Panc1 (cell line): ENCODE results near the gene FAM83G. TPM values are rescaled to one million over a fixed set of nuclear protein-coding genes. Genes with fewer than 3 reads are reported as not detected.

Experiments used
- ATAC-seq: fragments of 200-7000 bp; cut with Tn5 transposase; 2 replicates; pipeline ENCODE4 v1.9.1; 2020; ENCODE audit warnings: mild to moderate bottlenecking, moderate library complexity
- BruUV-seq: library from RNA; stranded (reverse); fragments of 400-500 nt; replicated peaks from 2 replicates; lab custom pipeline; 2021; lab: Mats Ljungman, UMichigan
- CTCF ChIA-PET: fragments of 300-600 bp; sonication (Branson Sonifier 250); formaldehyde crosslinking; loops from one replicate; lab custom pipeline; 2022; ENCODE audit warnings: antibody characterized with exemption; lab: Charles Lee
- POLR2A ChIA-PET: fragments of 300-600 bp; sonication (Branson Sonifier 250); formaldehyde crosslinking; loops from one replicate; lab custom pipeline; 2022; ENCODE audit warnings: antibody characterized with exemption; lab: Charles Lee
- DNase-seq: peaks from one replicate; pipeline ENCODE4 v3.0.0-alpha.2; 2010; ENCODE audit warnings: low read depth, low spot score
- H3K27ac ChIP-seq: 2 replicates; pipeline ENCODE4 v1.5.1; 2011; ENCODE audit warnings: mild to moderate bottlenecking, low read length, inconsistent platforms
- H3K27me3 ChIP-seq: fragments of 200-500 bp; sonication (Bioruptor generic); 2 replicates; pipeline ENCODE4 v1.6.0; 2014; ENCODE audit warnings: low read length, inconsistent platforms; ENCODE audit not compliant: control insufficient read depth, insufficient read depth
- H3K36me3 ChIP-seq: fragments of 200-500 bp; sonication (Bioruptor generic); 2 replicates; pipeline ENCODE4 v1.5.1; 2014; ENCODE audit warnings: inconsistent platforms, mild to moderate bottlenecking, low read length, moderate library complexity; ENCODE audit not compliant: control insufficient read depth, insufficient read depth
- H3K4me1 ChIP-seq: 2 replicates; pipeline ENCODE4 v1.5.1; 2011; ENCODE audit warnings: inconsistent platforms, mild to moderate bottlenecking, low read length, moderate library complexity; ENCODE audit not compliant: control insufficient read depth, insufficient read depth
- H3K4me3 ChIP-seq, 2 experiments: 2 replicates each; pipeline ENCODE4 v1.5.1; 2011 to 2012; ENCODE audit warnings: low read depth in 2 of 2, low read length in 2 of 2, mild to moderate bottlenecking in 2 of 2, inconsistent platforms in 1 of 2, moderate library complexity in 1 of 2
- H3K9me3 ChIP-seq: fragments of 200-500 bp; sonication (Bioruptor generic); 2 replicates; pipeline ENCODE4 v1.5.1; 2014; ENCODE audit warnings: low read depth, mild to moderate bottlenecking, inconsistent platforms, low read length, moderate library complexity; ENCODE audit not compliant: control insufficient read depth, insufficient read depth
- POLR2AphosphoS5 ChIP-seq: IDR thresholded peaks from 2 replicates; pipeline ENCODE4 v1.6.1; 2012; ENCODE audit warnings: mild to moderate bottlenecking, low read depth, low read length, moderate library complexity
- SIN3A ChIP-seq: IDR thresholded peaks from 2 replicates; pipeline ENCODE4 v1.6.1; 2012; ENCODE audit warnings: low read depth, mild to moderate bottlenecking, low read length, moderate library complexity, borderline replicate concordance; ENCODE audit not compliant: insufficient read depth
- TCF7L2 ChIP-seq: IDR thresholded peaks from 2 replicates; pipeline ENCODE4 v1.6.1; 2011; ENCODE audit warnings: mild to moderate bottlenecking, low read depth, low read length, inconsistent platforms
- in situ Hi-C: cut with HindIII; loops from 2 replicates; pipeline ENCODE4 v1.10.0; 2016; ENCODE audit warnings: low sequenced_read_pairs, low pct_unique_long_range_greater_than_20kb
- intact Hi-C: fragments of 100-400 bp; cut with micrococcal nuclease; formaldehyde crosslinking; loops from one replicate; pipeline ENCODE4 v1.10.0; 2022; ENCODE audit not compliant: unreplicated experiment
- total RNA-seq: library from RNA; stranded (reverse); gene quantifications from one replicate; pipeline ENCODE4 v1.2.1, GENCODE V29; 2021; ENCODE audit not compliant: unreplicated experiment
- TF ChIP-seq, protein P1 (sequence below): fragments of 450-650 bp; IDR thresholded peaks from 2 replicates; pipeline ENCODE4 v1.5.1; 2017; ENCODE audit warnings: mild to moderate bottlenecking
- TF ChIP-seq, protein P2 (sequence below), 2 experiments: IDR thresholded peaks; 2 replicates each; pipeline ENCODE4 v1.6.1; 2011 to 2012; ENCODE audit warnings: low read depth in 2 of 2, control low read depth in 1 of 2, low read length in 1 of 2, mild to moderate bottlenecking in 1 of 2, moderate library complexity in 1 of 2; ENCODE audit not compliant: insufficient read depth in 1 of 2

The FAM83G gene
- total RNA-seq, 1 experiment from 2014 or later, result 17.3 TPM

GRCh38 chr17:19009970-19010369 is 5.4 kb upstream of the FAM83G start:
- no peak overlapping the region for H3K27ac ChIP-seq

GRCh38 chr17:19006698-19007097 is 2.1 kb upstream of the FAM83G start:
- Histone ChIP-seq H3K4me3 (no peak overlapping the region), H3K27ac (no peak overlapping the region), H3K9me3 (no peaks in the 10 kb centered on the region), H3K27me3 (no peaks in the 10 kb centered on the region), H3K4me1 (peaks cover 6% of the 10 kb centered on the region), H3K36me3 (no peaks in the 10 kb centered on the region; the same call in 1 of the 2 replicates)
- DNase-seq (no peak), ATAC-seq (no peak)
- TF ChIP-seq, protein P1, sequence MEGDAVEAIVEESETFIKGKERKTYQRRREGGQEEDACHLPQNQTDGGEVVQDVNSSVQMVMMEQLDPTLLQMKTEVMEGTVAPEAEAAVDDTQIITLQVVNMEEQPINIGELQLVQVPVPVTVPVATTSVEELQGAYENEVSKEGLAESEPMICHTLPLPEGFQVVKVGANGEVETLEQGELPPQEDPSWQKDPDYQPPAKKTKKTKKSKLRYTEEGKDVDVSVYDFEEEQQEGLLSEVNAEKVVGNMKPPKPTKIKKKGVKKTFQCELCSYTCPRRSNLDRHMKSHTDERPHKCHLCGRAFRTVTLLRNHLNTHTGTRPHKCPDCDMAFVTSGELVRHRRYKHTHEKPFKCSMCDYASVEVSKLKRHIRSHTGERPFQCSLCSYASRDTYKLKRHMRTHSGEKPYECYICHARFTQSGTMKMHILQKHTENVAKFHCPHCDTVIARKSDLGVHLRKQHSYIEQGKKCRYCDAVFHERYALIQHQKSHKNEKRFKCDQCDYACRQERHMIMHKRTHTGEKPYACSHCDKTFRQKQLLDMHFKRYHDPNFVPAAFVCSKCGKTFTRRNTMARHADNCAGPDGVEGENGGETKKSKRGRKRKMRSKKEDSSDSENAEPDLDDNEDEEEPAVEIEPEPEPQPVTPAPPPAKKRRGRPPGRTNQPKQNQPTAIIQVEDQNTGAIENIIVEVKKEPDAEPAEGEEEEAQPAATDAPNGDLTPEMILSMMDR, result no peak
- TF ChIP-seq SIN3A (no peak), POLR2AphosphoS5 (no peak), TCF7L2 (no peak)
- TF ChIP-seq, protein P2, sequence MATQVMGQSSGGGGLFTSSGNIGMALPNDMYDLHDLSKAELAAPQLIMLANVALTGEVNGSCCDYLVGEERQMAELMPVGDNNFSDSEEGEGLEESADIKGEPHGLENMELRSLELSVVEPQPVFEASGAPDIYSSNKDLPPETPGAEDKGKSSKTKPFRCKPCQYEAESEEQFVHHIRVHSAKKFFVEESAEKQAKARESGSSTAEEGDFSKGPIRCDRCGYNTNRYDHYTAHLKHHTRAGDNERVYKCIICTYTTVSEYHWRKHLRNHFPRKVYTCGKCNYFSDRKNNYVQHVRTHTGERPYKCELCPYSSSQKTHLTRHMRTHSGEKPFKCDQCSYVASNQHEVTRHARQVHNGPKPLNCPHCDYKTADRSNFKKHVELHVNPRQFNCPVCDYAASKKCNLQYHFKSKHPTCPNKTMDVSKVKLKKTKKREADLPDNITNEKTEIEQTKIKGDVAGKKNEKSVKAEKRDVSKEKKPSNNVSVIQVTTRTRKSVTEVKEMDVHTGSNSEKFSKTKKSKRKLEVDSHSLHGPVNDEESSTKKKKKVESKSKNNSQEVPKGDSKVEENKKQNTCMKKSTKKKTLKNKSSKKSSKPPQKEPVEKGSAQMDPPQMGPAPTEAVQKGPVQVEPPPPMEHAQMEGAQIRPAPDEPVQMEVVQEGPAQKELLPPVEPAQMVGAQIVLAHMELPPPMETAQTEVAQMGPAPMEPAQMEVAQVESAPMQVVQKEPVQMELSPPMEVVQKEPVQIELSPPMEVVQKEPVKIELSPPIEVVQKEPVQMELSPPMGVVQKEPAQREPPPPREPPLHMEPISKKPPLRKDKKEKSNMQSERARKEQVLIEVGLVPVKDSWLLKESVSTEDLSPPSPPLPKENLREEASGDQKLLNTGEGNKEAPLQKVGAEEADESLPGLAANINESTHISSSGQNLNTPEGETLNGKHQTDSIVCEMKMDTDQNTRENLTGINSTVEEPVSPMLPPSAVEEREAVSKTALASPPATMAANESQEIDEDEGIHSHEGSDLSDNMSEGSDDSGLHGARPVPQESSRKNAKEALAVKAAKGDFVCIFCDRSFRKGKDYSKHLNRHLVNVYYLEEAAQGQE (IDR thresholded peaks at IDR 0.05; ENCODE audit: insufficient read depth in 1 of 2, low read depth in 2 of 2, low read length in 1 of 2), result no peak
- no TSS peak for BruUV-seq
- intact Hi-C loops (no loop called here), in situ Hi-C loops (no loop called here)
- ChIA-PET CTCF (no interaction called here), POLR2A (no interaction called here)

More at GRCh38 chr17:19009970-19010369, 5.4 kb upstream of the FAM83G start:
- no peak for TF ChIP-seq SIN3A
- TF ChIP-seq, protein P1, result no peak
- TF ChIP-seq, protein P2 (IDR thresholded peaks at IDR 0.05; ENCODE audit: insufficient read depth in 1 of 2, low read depth in 2 of 2, low read length in 1 of 2), result no peak
- no peak for TF ChIP-seq TCF7L2
- TF ChIP-seq POLR2AphosphoS5, result no peak
- no peak for ATAC-seq
- intact Hi-C loops (no loop called here), in situ Hi-C loops (no loop called here)
- peaks cover 4% of the 10 kb centered on the region for H3K4me1 ChIP-seq
- CTCF ChIA-PET, result no interaction called here
- no peaks in the 10 kb centered on the region for H3K9me3 ChIP-seq
- DNase-seq, result no peak
- POLR2A ChIA-PET, result no interaction called here
- H3K4me3 ChIP-seq, result no peak overlapping the region
- H3K36me3 ChIP-seq, result no peaks in the 10 kb centered on the region
- BruUV-seq, result no TSS peak
- H3K27me3 ChIP-seq, result no peaks in the 10 kb centered on the region
